ENCODE measurements around the gene ST13. TPM values are rescaled to one million over a fixed set of nuclear protein-coding genes. Genes with fewer than 3 reads are reported as not detected.
"Not testable (repeated sequence)": the region's sequence is repeated elsewhere in the genome, so short reads cannot be mapped to it uniquely, and the experiment has no call there.

Gene ST13
- total and polyA plus RNA-seq, 5 donors from 2014 or later: 122 to 194 (median 152) TPM

- H3K27me3 ChIP-seq (ENCODE audit: control insufficient read depth, insufficient read depth, low read length): no peaks in the 10 kb centered on the region
- Mint-ChIP-seq H3K27ac (peak overlapping the region; percentile 100), H3K4me3 (peak overlapping the region; percentile 93 to 100 (median 98)), H3K9me3 (no peaks in the 10 kb centered on the region), H3K4me1 (peaks cover 30 to 64% (median 41%) of the 10 kb centered on the region in 4 donors), H3K36me3 (peaks cover 5% of the 10 kb centered on the region), H3K27me3 (peaks cover 4% of the 10 kb centered on the region)
- H3K4me1 ChIP-seq (ENCODE audit: control insufficient read depth, insufficient read depth, low read length, poor library complexity, severe bottlenecking): peaks cover 44% of the 10 kb centered on the region
- peak overlapping the region; percentile 93 for H3K4me3 ChIP-seq (ENCODE audit: low read depth, low read length)
- peak in 1 of 3 donors; percentile 22 for DNase-seq
- H3K9me3 ChIP-seq (ENCODE audit: control insufficient read depth in 2 of 2, low read length in 2 of 2): no peaks in the 10 kb centered on the region
- ATAC-seq (ENCODE audit: low read depth in 2 of 2): no peak
- H3K36me3 ChIP-seq (ENCODE audit: control insufficient read depth, insufficient read depth, low read length): peaks cover 5% of the 10 kb centered on the region
- peak overlapping the region; percentile 98 for H3K27ac ChIP-seq (ENCODE audit: insufficient read depth, low read length, poor library complexity, severe bottlenecking)
These were observed 943 bp upstream of the ST13 start for GRCh38 chr22:40857309-40857855.

GRCh38 chr22:40855979-40856512, 393 bp downstream of the ST13 start:
- Mint-ChIP-seq H3K27ac (peak overlapping the region; percentile 100), H3K4me1 (peaks cover 19 to 74% (median 49%) of the 10 kb centered on the region in 4 donors), H3K4me3 (peak overlapping the region; percentile 93 to 100 (median 98)), H3K27me3 (peaks cover 4% of the 10 kb centered on the region), H3K9me3 (no peaks in the 10 kb centered on the region), H3K36me3 (peaks cover 4% of the 10 kb centered on the region)
- peaks cover 5% of the 10 kb centered on the region for H3K36me3 ChIP-seq (ENCODE audit: control insufficient read depth, insufficient read depth, low read length)
- peak overlapping the region; percentile 98 for H3K27ac ChIP-seq (ENCODE audit: insufficient read depth, low read length, poor library complexity, severe bottlenecking)
- DNase-seq (peak in 2 of 3 donors; percentile 36 to 57), ATAC-seq (ENCODE audit: low read depth in 2 of 2) (peak; percentile 1 to 3)
- no peaks in the 10 kb centered on the region for H3K9me3 ChIP-seq (ENCODE audit: control insufficient read depth in 2 of 2, low read length in 2 of 2)
- H3K27me3 ChIP-seq (ENCODE audit: control insufficient read depth, insufficient read depth, low read length): no peaks in the 10 kb centered on the region
- H3K4me1 ChIP-seq (ENCODE audit: control insufficient read depth, insufficient read depth, low read length, poor library complexity, severe bottlenecking): peaks cover 44% of the 10 kb centered on the region
- peak overlapping the region; percentile 96 for H3K4me3 ChIP-seq (ENCODE audit: low read depth, low read length)

GRCh38 chr22:40855071-40855978, 1.1 kb downstream of the ST13 start:
- peaks cover 10% of the 10 kb centered on the region for H3K36me3 ChIP-seq (ENCODE audit: control insufficient read depth, insufficient read depth, low read length)
- Mint-ChIP-seq H3K4me3 (peak overlapping the region; percentile 93 to 100 (median 98)), H3K27ac (peak overlapping the region; percentile 100), H3K27me3 (peaks cover 4% of the 10 kb centered on the region), H3K4me1 (peaks cover 20 to 73% (median 49%) of the 10 kb centered on the region in 4 donors), H3K9me3 (no peaks in the 10 kb centered on the region), H3K36me3 (peaks cover 4% of the 10 kb centered on the region)
- peak overlapping the region; percentile 98 for H3K27ac ChIP-seq (ENCODE audit: insufficient read depth, low read length, poor library complexity, severe bottlenecking)
- no peaks in the 10 kb centered on the region for H3K9me3 ChIP-seq (ENCODE audit: control insufficient read depth in 2 of 2, low read length in 2 of 2)
- H3K4me3 ChIP-seq (ENCODE audit: low read depth, low read length): peak overlapping the region; percentile 96
- H3K4me1 ChIP-seq (ENCODE audit: control insufficient read depth, insufficient read depth, low read length, poor library complexity, severe bottlenecking): peaks cover 44% of the 10 kb centered on the region
- DNase-seq: no peak
- no peak for ATAC-seq (ENCODE audit: low read depth in 2 of 2)
- no peaks in the 10 kb centered on the region for H3K27me3 ChIP-seq (ENCODE audit: control insufficient read depth, insufficient read depth, low read length)

- Histone ChIP-seq H3K4me1 (ENCODE audit: control insufficient read depth, insufficient read depth, low read length, poor library complexity, severe bottlenecking) (peaks cover 44% of the 10 kb centered on the region), H3K4me3 (ENCODE audit: low read depth, low read length) (peak overlapping the region; percentile 96), H3K36me3 (ENCODE audit: control insufficient read depth, insufficient read depth, low read length) (peaks cover 19% of the 10 kb centered on the region), H3K27ac (ENCODE audit: insufficient read depth, low read length, poor library complexity, severe bottlenecking) (peak overlapping the region; percentile 37), H3K9me3 (ENCODE audit: control insufficient read depth in 2 of 2, low read length in 2 of 2) (no peaks in the 10 kb centered on the region), H3K27me3 (ENCODE audit: control insufficient read depth, insufficient read depth, low read length) (no peaks in the 10 kb centered on the region)
- no peak for ATAC-seq (ENCODE audit: low read depth in 2 of 2)
- Mint-ChIP-seq H3K27me3 (peaks cover 4% of the 10 kb centered on the region), H3K36me3 (peaks cover 4% of the 10 kb centered on the region), H3K4me1 (peaks cover 22 to 70% (median 47%) of the 10 kb centered on the region in 4 donors), H3K4me3 (peak overlapping the region; percentile 27 to 93 (median 70)), H3K9me3 (no peaks in the 10 kb centered on the region), H3K27ac (peak overlapping the region in 2 of 3 donors; percentile 6 to 71)
- no peak for DNase-seq
These were observed 2.5 kb downstream of the ST13 start for GRCh38 chr22:40853961-40854360.

DNA sequence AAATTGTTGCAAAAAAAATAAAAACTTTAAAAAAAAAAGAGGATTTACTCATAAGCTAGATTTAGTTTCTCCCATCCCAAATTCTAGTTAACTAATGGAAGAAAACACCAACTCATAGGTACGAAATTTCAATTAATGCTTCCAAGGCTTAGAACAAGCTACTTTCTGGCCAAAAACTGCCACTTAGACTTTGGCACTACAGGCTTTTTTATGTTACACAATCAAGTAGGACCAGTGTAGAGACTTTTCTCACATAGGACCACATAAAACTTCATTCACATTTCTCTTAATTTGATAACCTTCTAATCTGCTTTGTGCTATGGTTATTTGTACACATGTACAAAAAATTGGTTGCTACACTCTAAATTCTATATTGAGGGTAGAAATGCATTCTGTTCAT, 3.1 kb downstream of the ST13 start:
- peak overlapping the region; percentile 39 to 93 (median 76) for H3K4me3 Mint-ChIP-seq
- no peaks in the 10 kb centered on the region for H3K9me3 Mint-ChIP-seq
- Histone ChIP-seq H3K27me3 (ENCODE audit: control insufficient read depth, insufficient read depth, low read length) (no peaks in the 10 kb centered on the region), H3K4me3 (ENCODE audit: low read depth, low read length) (peak overlapping the region; percentile 96), H3K27ac (ENCODE audit: insufficient read depth, low read length, poor library complexity, severe bottlenecking) (no peak overlapping the region), H3K9me3 (ENCODE audit: control insufficient read depth in 2 of 2, low read length in 2 of 2) (no peaks in the 10 kb centered on the region), H3K4me1 (ENCODE audit: control insufficient read depth, insufficient read depth, low read length, poor library complexity, severe bottlenecking) (peaks cover 44% of the 10 kb centered on the region), H3K36me3 (ENCODE audit: control insufficient read depth, insufficient read depth, low read length) (peaks cover 23% of the 10 kb centered on the region)
- peaks cover 4% of the 10 kb centered on the region for H3K36me3 Mint-ChIP-seq
- peak overlapping the region in 2 of 3 donors; percentile 6 to 71 for H3K27ac Mint-ChIP-seq
- ATAC-seq (ENCODE audit: low read depth in 2 of 2) (no peak), DNase-seq (no peak)
- peaks cover 4% of the 10 kb centered on the region for H3K27me3 Mint-ChIP-seq
- H3K4me1 Mint-ChIP-seq: peaks cover 22 to 65% (median 46%) of the 10 kb centered on the region in 4 donors

DNA sequence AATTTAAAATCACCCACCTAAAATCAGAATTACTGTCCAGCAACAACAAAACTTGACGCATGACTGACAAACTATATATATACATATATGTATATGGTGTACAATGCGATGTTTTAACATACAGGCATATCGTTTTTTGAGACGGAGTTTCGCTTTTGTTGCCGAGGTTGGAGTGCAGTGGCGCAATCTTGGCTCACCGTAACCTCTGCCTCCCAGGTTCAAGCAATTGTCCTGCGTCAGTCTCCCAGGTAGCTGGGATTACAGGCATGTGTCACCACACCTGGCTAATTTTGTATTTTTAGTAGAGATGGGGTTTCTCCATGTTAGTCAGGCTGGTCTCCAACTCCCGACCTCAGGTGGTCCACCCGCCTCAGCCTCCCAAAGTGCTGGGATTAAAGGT, 10.6 kb downstream of the ST13 start:
- not testable (repeated sequence) for H3K27me3 ChIP-seq (ENCODE audit: control insufficient read depth, insufficient read depth, low read length); H3K9me3 Mint-ChIP-seq; DNase-seq; H3K27ac ChIP-seq (ENCODE audit: insufficient read depth, low read length, poor library complexity, severe bottlenecking); H3K27me3 Mint-ChIP-seq; H3K27ac Mint-ChIP-seq; H3K4me3 ChIP-seq (ENCODE audit: low read depth, low read length); H3K4me1 ChIP-seq (ENCODE audit: control insufficient read depth, insufficient read depth, low read length, poor library complexity, severe bottlenecking); H3K9me3 ChIP-seq (ENCODE audit: control insufficient read depth in 2 of 2, low read length in 2 of 2); ATAC-seq (ENCODE audit: low read depth in 2 of 2); H3K4me3 Mint-ChIP-seq
- H3K36me3 ChIP-seq (ENCODE audit: control insufficient read depth, insufficient read depth, low read length): peaks cover 78% of the 10 kb centered on the region
- peaks cover 32% of the 10 kb centered on the region for H3K36me3 Mint-ChIP-seq
- peaks cover 11 to 21% (median 18%) of the 10 kb centered on the region in 4 donors for H3K4me1 Mint-ChIP-seq

GRCh38 chr22:40844951-40845350, 11.5 kb downstream of the ST13 start:
- peaks cover 12 to 19% (median 16%) of the 10 kb centered on the region in 4 donors for H3K4me1 Mint-ChIP-seq
- H3K27ac Mint-ChIP-seq: no peak overlapping the region
- no peaks in the 10 kb centered on the region for H3K9me3 Mint-ChIP-seq
- H3K36me3 Mint-ChIP-seq: peaks cover 41% of the 10 kb centered on the region
- H3K27me3 Mint-ChIP-seq: no peaks in the 10 kb centered on the region
- DNase-seq (no peak), ATAC-seq (ENCODE audit: low read depth in 2 of 2) (no peak)
- Histone ChIP-seq H3K4me1 (ENCODE audit: control insufficient read depth, insufficient read depth, low read length, poor library complexity, severe bottlenecking) (no peaks in the 10 kb centered on the region), H3K27me3 (ENCODE audit: control insufficient read depth, insufficient read depth, low read length) (no peaks in the 10 kb centered on the region), H3K27ac (ENCODE audit: insufficient read depth, low read length, poor library complexity, severe bottlenecking) (no peak overlapping the region), H3K9me3 (ENCODE audit: control insufficient read depth in 2 of 2, low read length in 2 of 2) (no peaks in the 10 kb centered on the region), H3K4me3 (ENCODE audit: low read depth, low read length) (no peak overlapping the region), H3K36me3 (ENCODE audit: control insufficient read depth, insufficient read depth, low read length) (peaks cover 79% of the 10 kb centered on the region)
- no peak overlapping the region for H3K4me3 Mint-ChIP-seq

All from CD4-positive, CD25-positive, alpha-beta regulatory T cell (primary cell).